Esophagus squamous epithelium (tissue), 4 donors: Measurements from ENCODE around the gene INMT.

Experiments used
- POLR2A ChIP-seq, 4 donors: fragments of 450-650 bp; IDR thresholded peaks; one replicate each; pipeline ENCODE4 v1.6.1; 2017; ENCODE audit warnings: antibody characterized with exemption in 4 of 4, mild to moderate bottlenecking in 4 of 4, moderate library complexity in 3 of 4
- TF ChIP-seq, protein P1 (sequence below), 6 experiments: fragments of 450-650 bp in 4 of 6; fragments of 200-600 bp in 2 of 6; sonication (generic) in 2 of 6; IDR thresholded peaks; one replicate each; pipeline ENCODE4 v1.5.1; 2016 to 2019; ENCODE audit warnings: antibody characterized with exemption in 6 of 6, mild to moderate bottlenecking in 4 of 6, moderate library complexity in 4 of 6

DNA sequence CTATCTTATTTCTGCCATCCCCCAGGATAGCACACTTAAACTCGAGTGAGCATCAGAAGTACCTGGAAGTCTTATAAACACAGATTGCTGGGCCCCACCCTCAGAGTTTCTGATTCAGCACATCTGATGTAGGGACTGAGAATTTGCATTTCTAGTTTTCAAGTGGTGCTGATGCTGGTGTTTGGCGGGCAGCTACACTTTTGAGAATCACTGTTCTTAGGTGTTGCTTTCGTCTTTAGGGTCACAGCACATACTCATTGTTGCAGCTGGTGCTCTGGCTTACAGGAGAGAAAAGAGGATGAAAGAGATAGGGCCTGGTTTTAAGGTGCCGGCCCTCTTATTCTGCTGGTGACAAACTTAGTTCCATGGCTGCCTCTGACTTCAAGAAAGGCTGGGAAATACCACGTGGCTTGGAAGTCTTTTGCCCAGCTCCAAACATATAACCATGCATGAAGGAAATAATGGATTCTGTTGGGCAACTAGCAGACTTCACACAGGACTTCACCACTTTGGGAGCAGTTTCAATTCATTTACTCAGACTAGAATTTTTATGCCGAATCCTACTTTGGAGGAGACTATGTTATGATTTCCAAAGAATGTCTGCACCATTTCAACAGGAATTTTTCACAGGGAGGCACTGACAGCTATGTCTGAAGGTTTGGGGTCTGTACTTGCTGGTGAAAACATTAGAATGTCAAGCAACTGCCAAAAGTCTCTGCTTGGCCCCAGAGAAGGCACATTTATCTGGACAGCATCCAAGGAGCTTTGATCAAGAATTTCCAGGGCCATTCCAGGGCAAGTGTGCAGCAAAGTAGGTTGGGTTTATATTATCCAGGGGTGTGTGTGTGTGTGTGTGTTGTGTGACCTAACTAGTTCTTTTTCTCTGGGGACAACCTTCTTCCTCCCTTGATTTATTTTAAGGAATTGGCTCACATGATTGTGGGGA, 12.4 kb downstream of the INMT start:
- TF ChIP-seq, protein P1, sequence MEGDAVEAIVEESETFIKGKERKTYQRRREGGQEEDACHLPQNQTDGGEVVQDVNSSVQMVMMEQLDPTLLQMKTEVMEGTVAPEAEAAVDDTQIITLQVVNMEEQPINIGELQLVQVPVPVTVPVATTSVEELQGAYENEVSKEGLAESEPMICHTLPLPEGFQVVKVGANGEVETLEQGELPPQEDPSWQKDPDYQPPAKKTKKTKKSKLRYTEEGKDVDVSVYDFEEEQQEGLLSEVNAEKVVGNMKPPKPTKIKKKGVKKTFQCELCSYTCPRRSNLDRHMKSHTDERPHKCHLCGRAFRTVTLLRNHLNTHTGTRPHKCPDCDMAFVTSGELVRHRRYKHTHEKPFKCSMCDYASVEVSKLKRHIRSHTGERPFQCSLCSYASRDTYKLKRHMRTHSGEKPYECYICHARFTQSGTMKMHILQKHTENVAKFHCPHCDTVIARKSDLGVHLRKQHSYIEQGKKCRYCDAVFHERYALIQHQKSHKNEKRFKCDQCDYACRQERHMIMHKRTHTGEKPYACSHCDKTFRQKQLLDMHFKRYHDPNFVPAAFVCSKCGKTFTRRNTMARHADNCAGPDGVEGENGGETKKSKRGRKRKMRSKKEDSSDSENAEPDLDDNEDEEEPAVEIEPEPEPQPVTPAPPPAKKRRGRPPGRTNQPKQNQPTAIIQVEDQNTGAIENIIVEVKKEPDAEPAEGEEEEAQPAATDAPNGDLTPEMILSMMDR (IDR thresholded peaks at IDR 0.05), result no peak
- TF ChIP-seq POLR2A (IDR thresholded peaks at IDR 0.05), result no peak
